ENCODE data around the gene NAGS.
A peak's percentile ranks its signal among the peaks of the same experiment; 100 is the strongest.
"Not testable (repeated sequence)": the region's sequence is repeated elsewhere in the genome, so short reads cannot be mapped to it uniquely, and the experiment has no call there.

The NAGS gene

GRCh38 chr17:43986225-43986981, 18.0 kb upstream of the NAGS start:
- DNase-seq = no peak

GRCh38 chr17:43987131-43988021, 17.0 kb upstream of the NAGS start:
- DNase-seq = no peak

- DNase-seq = no peak
Observed at GRCh38 chr17:43988301-43988700, 16.1 kb upstream of the NAGS start.

GRCh38 chr17:43992641-43993040, 11.8 kb upstream of the NAGS start:
- DNase-seq = no peak

- peak; percentile 56 for DNase-seq
Observed at GRCh38 chr17:43994272-43995149, 9.9 kb upstream of the NAGS start.

- no peak for DNase-seq
Observed at GRCh38 chr17:43995150-43995471, 9.3 kb upstream of the NAGS start.

GRCh38 chr17:43997180-43997579, 7.2 kb upstream of the NAGS start:
- not testable (repeated sequence) for DNase-seq

GRCh38 chr17:43998552-43998951, 5.9 kb upstream of the NAGS start:
- DNase-seq = no peak

GRCh38 chr17:43999024-43999423, 5.4 kb upstream of the NAGS start:
- no peak for DNase-seq

GRCh38 chr17:44000141-44000860, 4.1 kb upstream of the NAGS start:
- DNase-seq = no peak

- DNase-seq = no peak
Observed at GRCh38 chr17:44000871-44001460, 3.5 kb upstream of the NAGS start.

- no peak for DNase-seq
Observed at GRCh38 chr17:44001461-44001920, 2.9 kb upstream of the NAGS start.

- no peak for DNase-seq
Observed at GRCh38 chr17:44002141-44002848, 2.1 kb upstream of the NAGS start.

- DNase-seq = no peak
Observed at GRCh38 chr17:44004761-44005526, 522 bp downstream of the NAGS start.

GRCh38 chr17:44005527-44006271, 1.3 kb downstream of the NAGS start:
- peak; percentile 25 for DNase-seq

- no peak for DNase-seq
Observed at GRCh38 chr17:44006272-44006597, 1.8 kb downstream of the NAGS start.

GRCh38 chr17:44006598-44007345, 2.4 kb downstream of the NAGS start:
- peak; percentile 98 for DNase-seq

- DNase-seq = no peak
Observed at GRCh38 chr17:44007346-44008204, 3.2 kb downstream of the NAGS start.
